ENCODE results near the gene RTTN.

DNA sequence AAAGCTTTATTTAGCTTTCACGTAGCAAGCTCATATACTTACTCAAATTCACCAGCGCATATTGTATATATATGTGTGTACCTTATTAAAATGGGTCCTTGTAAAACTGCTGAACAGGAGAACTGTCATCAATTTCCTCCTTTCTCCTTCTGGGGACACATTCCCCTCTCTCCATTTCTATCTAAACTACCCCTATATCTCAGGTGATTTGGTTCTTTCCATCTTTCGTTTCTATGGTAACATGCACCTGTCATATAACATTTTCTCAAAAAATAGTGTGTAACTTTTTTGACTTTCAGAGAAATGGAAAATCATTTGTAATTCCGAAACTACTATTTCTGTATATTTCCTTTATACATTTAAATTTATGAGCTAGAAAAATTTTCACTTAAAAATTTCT, 174.3 kb downstream of the RTTN start:
- TF ChIP-seq, protein P1, sequence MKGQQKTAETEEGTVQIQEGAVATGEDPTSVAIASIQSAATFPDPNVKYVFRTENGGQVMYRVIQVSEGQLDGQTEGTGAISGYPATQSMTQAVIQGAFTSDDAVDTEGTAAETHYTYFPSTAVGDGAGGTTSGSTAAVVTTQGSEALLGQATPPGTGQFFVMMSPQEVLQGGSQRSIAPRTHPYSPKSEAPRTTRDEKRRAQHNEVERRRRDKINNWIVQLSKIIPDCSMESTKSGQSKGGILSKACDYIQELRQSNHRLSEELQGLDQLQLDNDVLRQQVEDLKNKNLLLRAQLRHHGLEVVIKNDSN (CRISPR knock-in tag; IDR thresholded peaks at IDR 0.05), result no peak
- no peak for TF ChIP-seq RORB (CRISPR knock-in tag; IDR thresholded peaks at IDR 0.05)
- no peak for TF ChIP-seq JUN (CRISPR knock-in tag; IDR thresholded peaks at IDR 0.05)
- TF ChIP-seq, protein P2, sequence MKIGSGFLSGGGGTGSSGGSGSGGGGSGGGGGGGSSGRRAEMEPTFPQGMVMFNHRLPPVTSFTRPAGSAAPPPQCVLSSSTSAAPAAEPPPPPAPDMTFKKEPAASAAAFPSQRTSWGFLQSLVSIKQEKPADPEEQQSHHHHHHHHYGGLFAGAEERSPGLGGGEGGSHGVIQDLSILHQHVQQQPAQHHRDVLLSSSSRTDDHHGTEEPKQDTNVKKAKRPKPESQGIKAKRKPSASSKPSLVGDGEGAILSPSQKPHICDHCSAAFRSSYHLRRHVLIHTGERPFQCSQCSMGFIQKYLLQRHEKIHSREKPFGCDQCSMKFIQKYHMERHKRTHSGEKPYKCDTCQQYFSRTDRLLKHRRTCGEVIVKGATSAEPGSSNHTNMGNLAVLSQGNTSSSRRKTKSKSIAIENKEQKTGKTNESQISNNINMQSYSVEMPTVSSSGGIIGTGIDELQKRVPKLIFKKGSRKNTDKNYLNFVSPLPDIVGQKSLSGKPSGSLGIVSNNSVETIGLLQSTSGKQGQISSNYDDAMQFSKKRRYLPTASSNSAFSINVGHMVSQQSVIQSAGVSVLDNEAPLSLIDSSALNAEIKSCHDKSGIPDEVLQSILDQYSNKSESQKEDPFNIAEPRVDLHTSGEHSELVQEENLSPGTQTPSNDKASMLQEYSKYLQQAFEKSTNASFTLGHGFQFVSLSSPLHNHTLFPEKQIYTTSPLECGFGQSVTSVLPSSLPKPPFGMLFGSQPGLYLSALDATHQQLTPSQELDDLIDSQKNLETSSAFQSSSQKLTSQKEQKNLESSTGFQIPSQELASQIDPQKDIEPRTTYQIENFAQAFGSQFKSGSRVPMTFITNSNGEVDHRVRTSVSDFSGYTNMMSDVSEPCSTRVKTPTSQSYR (CRISPR knock-in tag; IDR thresholded peaks at IDR 0.05), result no peak
- TF ChIP-seq, protein P3, sequence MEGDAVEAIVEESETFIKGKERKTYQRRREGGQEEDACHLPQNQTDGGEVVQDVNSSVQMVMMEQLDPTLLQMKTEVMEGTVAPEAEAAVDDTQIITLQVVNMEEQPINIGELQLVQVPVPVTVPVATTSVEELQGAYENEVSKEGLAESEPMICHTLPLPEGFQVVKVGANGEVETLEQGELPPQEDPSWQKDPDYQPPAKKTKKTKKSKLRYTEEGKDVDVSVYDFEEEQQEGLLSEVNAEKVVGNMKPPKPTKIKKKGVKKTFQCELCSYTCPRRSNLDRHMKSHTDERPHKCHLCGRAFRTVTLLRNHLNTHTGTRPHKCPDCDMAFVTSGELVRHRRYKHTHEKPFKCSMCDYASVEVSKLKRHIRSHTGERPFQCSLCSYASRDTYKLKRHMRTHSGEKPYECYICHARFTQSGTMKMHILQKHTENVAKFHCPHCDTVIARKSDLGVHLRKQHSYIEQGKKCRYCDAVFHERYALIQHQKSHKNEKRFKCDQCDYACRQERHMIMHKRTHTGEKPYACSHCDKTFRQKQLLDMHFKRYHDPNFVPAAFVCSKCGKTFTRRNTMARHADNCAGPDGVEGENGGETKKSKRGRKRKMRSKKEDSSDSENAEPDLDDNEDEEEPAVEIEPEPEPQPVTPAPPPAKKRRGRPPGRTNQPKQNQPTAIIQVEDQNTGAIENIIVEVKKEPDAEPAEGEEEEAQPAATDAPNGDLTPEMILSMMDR (IDR thresholded peaks at IDR 0.05), result no peak
- TF ChIP-seq, protein P4, sequence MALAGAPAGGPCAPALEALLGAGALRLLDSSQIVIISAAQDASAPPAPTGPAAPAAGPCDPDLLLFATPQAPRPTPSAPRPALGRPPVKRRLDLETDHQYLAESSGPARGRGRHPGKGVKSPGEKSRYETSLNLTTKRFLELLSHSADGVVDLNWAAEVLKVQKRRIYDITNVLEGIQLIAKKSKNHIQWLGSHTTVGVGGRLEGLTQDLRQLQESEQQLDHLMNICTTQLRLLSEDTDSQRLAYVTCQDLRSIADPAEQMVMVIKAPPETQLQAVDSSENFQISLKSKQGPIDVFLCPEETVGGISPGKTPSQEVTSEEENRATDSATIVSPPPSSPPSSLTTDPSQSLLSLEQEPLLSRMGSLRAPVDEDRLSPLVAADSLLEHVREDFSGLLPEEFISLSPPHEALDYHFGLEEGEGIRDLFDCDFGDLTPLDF (CRISPR knock-in tag; IDR thresholded peaks at IDR 0.05), result no peak
- TF ChIP-seq, protein P5, sequence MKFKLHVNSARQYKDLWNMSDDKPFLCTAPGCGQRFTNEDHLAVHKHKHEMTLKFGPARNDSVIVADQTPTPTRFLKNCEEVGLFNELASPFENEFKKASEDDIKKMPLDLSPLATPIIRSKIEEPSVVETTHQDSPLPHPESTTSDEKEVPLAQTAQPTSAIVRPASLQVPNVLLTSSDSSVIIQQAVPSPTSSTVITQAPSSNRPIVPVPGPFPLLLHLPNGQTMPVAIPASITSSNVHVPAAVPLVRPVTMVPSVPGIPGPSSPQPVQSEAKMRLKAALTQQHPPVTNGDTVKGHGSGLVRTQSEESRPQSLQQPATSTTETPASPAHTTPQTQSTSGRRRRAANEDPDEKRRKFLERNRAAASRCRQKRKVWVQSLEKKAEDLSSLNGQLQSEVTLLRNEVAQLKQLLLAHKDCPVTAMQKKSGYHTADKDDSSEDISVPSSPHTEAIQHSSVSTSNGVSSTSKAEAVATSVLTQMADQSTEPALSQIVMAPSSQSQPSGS (CRISPR knock-in tag; IDR thresholded peaks at IDR 0.05; ENCODE audit: borderline replicate concordance, low read depth), result no peak
- no peak for TF ChIP-seq NFYB (CRISPR knock-in tag; conservative IDR thresholded peaks at IDR 0.05; ENCODE audit: low read depth)
- no peak for TF ChIP-seq JAZF1 (CRISPR knock-in tag; IDR thresholded peaks at IDR 0.05)
